Caco-2 (cell line): ENCODE results near the gene OR11H6. TPM values are rescaled to one million over a fixed set of nuclear protein-coding genes. Genes with fewer than 3 reads are reported as not detected.
"Not testable (repeated sequence)": the region's sequence is repeated elsewhere in the genome, so short reads cannot be mapped to it uniquely, and the experiment has no call there.

Experiments
- BruUV-seq: library from RNA; stranded (reverse); fragments of 400-500 nt; replicated peaks from 2 replicates; lab custom pipeline; 2021; lab: Mats Ljungman, UMichigan
- CTCF ChIA-PET: fragments of 300-600 bp; sonication (Branson Sonifier 250); formaldehyde crosslinking; loops from one replicate; lab custom pipeline; 2022; ENCODE audit warnings: antibody characterized with exemption; lab: Charles Lee
- POLR2A ChIA-PET: fragments of 300-600 bp; sonication (Branson Sonifier 250); formaldehyde crosslinking; loops from one replicate; lab custom pipeline; 2022; ENCODE audit warnings: antibody characterized with exemption; lab: Charles Lee
- DNase-seq, 2 experiments: peaks; one replicate each; pipeline versions ENCODE4 v3.0.0 to v3.0.0-alpha.2; 2020 to 2022
- H3K27me3 ChIP-seq: replicated peaks from 2 replicates; pipeline ENCODE4 v1.6.0; 2011; ENCODE audit warnings: low read length; ENCODE audit not compliant: control insufficient read depth, insufficient read depth
- H3K36me3 ChIP-seq: 2 replicates; pipeline ENCODE4 v1.5.1; 2011; ENCODE audit warnings: low read length; ENCODE audit not compliant: control insufficient read depth, insufficient read depth
- H3K4me1 ChIP-seq: fragments of 250-450 bp; sonication (Bioruptor Pico); 2 replicates; pipeline ENCODE4 v1.5.1; 2020; ENCODE audit warnings: mild to moderate bottlenecking
- H3K4me3 ChIP-seq: 2 replicates; pipeline ENCODE4 v1.5.1; 2011; ENCODE audit warnings: low read depth, mild to moderate bottlenecking, control low read depth, low read length
- H3K9me3 ChIP-seq: fragments of 250-450 bp; sonication (Bioruptor Pico); 2 replicates; pipeline ENCODE4 v1.5.1; 2020; ENCODE audit warnings: mild to moderate bottlenecking, moderate library complexity
- H3K27ac Mint-ChIP-seq: one replicate; pipeline ENCODE4 v1.8.0; 2022; ENCODE audit warnings: mixed read lengths; ENCODE audit not compliant: unreplicated experiment
- H3K27me3 Mint-ChIP-seq: one replicate; pipeline ENCODE4 v1.8.0; 2022; ENCODE audit warnings: mixed read lengths; ENCODE audit not compliant: insufficient read depth, unreplicated experiment
- H3K36me3 Mint-ChIP-seq: one replicate; pipeline ENCODE4 v1.8.0; 2022; ENCODE audit warnings: mild to moderate bottlenecking, mixed read lengths; ENCODE audit not compliant: insufficient read depth, unreplicated experiment
- H3K4me1 Mint-ChIP-seq: one replicate; pipeline ENCODE4 v1.8.0; 2022; ENCODE audit warnings: low read depth, mixed read lengths; ENCODE audit not compliant: unreplicated experiment
- H3K4me3 Mint-ChIP-seq: one replicate; pipeline ENCODE4 v1.8.0; 2022; ENCODE audit warnings: mild to moderate bottlenecking, moderate library complexity, mixed read lengths; ENCODE audit not compliant: unreplicated experiment
- H3K9me3 Mint-ChIP-seq: one replicate; pipeline ENCODE4 v1.8.0; 2022; ENCODE audit warnings: mixed read lengths; ENCODE audit not compliant: unreplicated experiment
- intact Hi-C: fragments of 100-400 bp; cut with micrococcal nuclease; formaldehyde crosslinking; loops from one replicate; pipeline ENCODE4 v1.10.0; 2022; ENCODE audit not compliant: unreplicated experiment
- total RNA-seq: library from RNA; stranded (reverse); gene quantifications from 2 replicates; pipeline ENCODE4 v1.2.3, GENCODE V29; 2022
- TF ChIP-seq, protein P1 (sequence below), 2 experiments: fragments of 200-600 bp in 1 of 2; IDR thresholded peaks; 1 replicate in 1 of 2; 2 replicates in 1 of 2; pipeline versions ENCODE4 v1.5.1 to v1.8.0; 2011 to 2022; ENCODE audit warnings: antibody characterized with exemption in 1 of 2, control low read depth in 1 of 2, inconsistent platforms in 1 of 2, low read depth in 1 of 2, low read length in 1 of 2, mild to moderate bottlenecking in 1 of 2, moderate library complexity in 1 of 2; ENCODE audit not compliant: insufficient read depth in 1 of 2, severe bottlenecking in 1 of 2, unreplicated experiment in 1 of 2

The OR11H6 gene
- total RNA-seq, 1 experiment from 2014 or later, result not detected

DNA sequence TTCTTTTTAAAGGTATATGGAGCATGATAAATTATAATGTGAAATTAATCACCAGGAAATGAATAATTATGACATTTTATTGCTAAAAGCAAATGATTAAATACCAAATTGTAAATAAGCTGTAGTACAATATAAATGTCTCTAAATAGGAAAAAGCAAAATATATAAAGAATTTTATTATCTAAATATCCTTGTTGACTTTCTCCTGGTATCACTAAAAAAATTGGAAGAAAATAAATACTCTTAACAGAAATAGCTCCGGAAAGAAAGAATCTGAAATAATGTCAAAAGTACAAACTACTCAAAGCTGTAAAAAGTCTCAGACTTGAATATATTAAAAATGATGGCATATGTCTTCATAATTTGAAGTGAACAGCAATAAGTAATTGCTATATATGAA, 5.2 kb downstream of the OR11H6 start, which contains the start of gene OR11H7:
OR11H7 (plus strand) TSS at position 301 of the 400 bp plus-strand sequence.
- H3K36me3 Mint-ChIP-seq, result no peaks in the 10 kb centered on the region
- H3K27me3 ChIP-seq, result no peaks in the 10 kb centered on the region
- no peaks in the 10 kb centered on the region for H3K9me3 Mint-ChIP-seq
- no peaks in the 10 kb centered on the region for H3K4me1 ChIP-seq
- H3K36me3 ChIP-seq, result no peaks in the 10 kb centered on the region
- H3K4me3 ChIP-seq, result no peak within 1 kb of the TSS
- BruUV-seq, result no TSS peak
- no peaks in the 10 kb centered on the region for H3K9me3 ChIP-seq
- H3K4me3 Mint-ChIP-seq, result no peak within 1 kb of the TSS
- TF ChIP-seq, protein P1, sequence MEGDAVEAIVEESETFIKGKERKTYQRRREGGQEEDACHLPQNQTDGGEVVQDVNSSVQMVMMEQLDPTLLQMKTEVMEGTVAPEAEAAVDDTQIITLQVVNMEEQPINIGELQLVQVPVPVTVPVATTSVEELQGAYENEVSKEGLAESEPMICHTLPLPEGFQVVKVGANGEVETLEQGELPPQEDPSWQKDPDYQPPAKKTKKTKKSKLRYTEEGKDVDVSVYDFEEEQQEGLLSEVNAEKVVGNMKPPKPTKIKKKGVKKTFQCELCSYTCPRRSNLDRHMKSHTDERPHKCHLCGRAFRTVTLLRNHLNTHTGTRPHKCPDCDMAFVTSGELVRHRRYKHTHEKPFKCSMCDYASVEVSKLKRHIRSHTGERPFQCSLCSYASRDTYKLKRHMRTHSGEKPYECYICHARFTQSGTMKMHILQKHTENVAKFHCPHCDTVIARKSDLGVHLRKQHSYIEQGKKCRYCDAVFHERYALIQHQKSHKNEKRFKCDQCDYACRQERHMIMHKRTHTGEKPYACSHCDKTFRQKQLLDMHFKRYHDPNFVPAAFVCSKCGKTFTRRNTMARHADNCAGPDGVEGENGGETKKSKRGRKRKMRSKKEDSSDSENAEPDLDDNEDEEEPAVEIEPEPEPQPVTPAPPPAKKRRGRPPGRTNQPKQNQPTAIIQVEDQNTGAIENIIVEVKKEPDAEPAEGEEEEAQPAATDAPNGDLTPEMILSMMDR (IDR thresholded peaks at IDR 0.05; ENCODE audit: insufficient read depth in 1 of 2, low read depth in 1 of 2, low read length in 1 of 2, severe bottlenecking in 1 of 2, unreplicated experiment in 1 of 2), result no peak
- POLR2A ChIA-PET, result no interaction called here
- H3K27me3 Mint-ChIP-seq, result peaks cover 8% of the 10 kb centered on the region
- intact Hi-C loops, result no loop called here
- H3K27ac Mint-ChIP-seq, result no peak within 1 kb of the TSS
- no peaks in the 10 kb centered on the region for H3K4me1 Mint-ChIP-seq
- CTCF ChIA-PET, result no interaction called here
- DNase-seq, result no peak

DNA sequence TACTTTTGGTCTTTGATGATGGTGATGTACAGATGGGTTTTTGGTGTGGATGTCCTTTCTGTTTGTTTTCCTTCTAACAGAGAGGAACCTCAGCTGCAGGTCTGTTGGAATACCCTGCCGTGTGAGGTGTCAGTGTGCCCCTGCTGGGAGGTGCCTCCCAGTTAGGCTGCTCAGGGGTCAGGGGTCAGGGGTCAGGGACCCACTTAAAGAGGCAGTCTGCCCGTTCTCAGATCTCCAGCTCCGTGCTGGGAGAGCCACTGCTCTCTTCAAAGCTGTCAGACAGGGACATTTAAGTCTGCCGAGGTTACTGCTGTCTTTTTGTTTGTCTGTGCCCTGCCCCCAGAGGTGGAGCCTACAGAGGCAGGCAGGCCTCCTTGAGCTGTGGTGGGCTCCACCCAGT, 11.9 kb downstream of the OR11H6 start:
- H3K27me3 Mint-ChIP-seq, H3K36me3 ChIP-seq, CTCF ChIA-PET, H3K36me3 Mint-ChIP-seq, H3K27ac Mint-ChIP-seq, H3K4me1 ChIP-seq, H3K4me3 Mint-ChIP-seq, H3K27me3 ChIP-seq, BruUV-seq, H3K4me3 ChIP-seq, H3K9me3 Mint-ChIP-seq, POLR2A ChIA-PET, H3K9me3 ChIP-seq, DNase-seq, intact Hi-C loops, H3K4me1 Mint-ChIP-seq: not testable (repeated sequence)

DNA sequence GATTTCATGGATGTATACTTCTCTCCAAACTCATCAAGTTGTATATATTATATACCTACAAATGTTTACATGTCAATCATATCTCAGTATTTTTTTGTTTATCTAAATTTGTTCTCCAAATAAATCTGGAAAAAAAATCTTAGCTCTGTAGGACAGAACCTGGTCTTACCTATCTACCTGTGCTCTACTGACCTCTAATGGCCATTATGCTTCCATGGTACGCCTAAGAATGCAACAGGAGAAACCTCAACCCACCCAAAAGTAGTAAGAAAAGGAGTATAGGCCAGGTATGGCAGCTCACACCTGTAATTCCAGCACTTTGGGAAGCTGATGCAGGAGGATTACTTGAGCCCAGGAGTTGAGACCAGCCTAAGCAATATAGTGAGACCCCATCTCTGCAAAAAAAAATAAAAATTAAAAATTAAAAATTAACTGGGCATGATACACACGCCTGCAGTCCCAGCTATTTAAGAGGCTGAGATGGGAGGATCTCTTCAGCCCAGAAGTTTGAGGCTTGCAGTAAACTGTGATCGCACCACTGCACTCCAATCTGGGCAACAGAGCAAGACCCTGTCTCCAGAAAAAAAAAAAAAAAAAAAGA, 24.2 kb downstream of the OR11H6 start:
- H3K4me1 Mint-ChIP-seq, result no peaks in the 10 kb centered on the region
- TF ChIP-seq, protein P1 (IDR thresholded peaks at IDR 0.05; ENCODE audit: insufficient read depth in 1 of 2, low read depth in 1 of 2, low read length in 1 of 2, severe bottlenecking in 1 of 2, unreplicated experiment in 1 of 2), result peak; percentile 52 to 75
- intact Hi-C loops, result no loop called here
- no peaks in the 10 kb centered on the region; the same call in 1 of the 2 replicates for H3K27me3 ChIP-seq
- CTCF ChIA-PET, result interaction anchor here (0.5 to 1.0 kb wide), 3 partner anchors 47 to 95 kb away, joined by 3 to 4 read pairs (median 3); no protein-coding TSS in a partner anchor
- H3K4me1 ChIP-seq, result no peaks in the 10 kb centered on the region
- BruUV-seq, result no TSS peak
- H3K4me3 ChIP-seq, result no peak overlapping the region
- H3K4me3 Mint-ChIP-seq, result no peak overlapping the region
- POLR2A ChIA-PET, result no interaction called here
- H3K27me3 Mint-ChIP-seq, result peaks cover 3% of the 10 kb centered on the region
- H3K9me3 Mint-ChIP-seq, result peaks cover 8% of the 10 kb centered on the region
- DNase-seq, result peak in 1 of 2 experiments; percentile 34
- no peak overlapping the region for H3K27ac Mint-ChIP-seq
- no peaks in the 10 kb centered on the region for H3K36me3 Mint-ChIP-seq
- no peaks in the 10 kb centered on the region for H3K36me3 ChIP-seq
- peaks cover 4% of the 10 kb centered on the region for H3K9me3 ChIP-seq
